Neural cell (in vitro differentiated cells): ENCODE results near the gene ZFP1. TPM values are rescaled to one million over a fixed set of nuclear protein-coding genes. Genes with fewer than 3 reads are reported as not detected.

Experiments
- H2AFZ ChIP-seq: fragments of 200-600, 300-800 bp; sonication (generic), shearing (Covaris generic); 2 replicates; pipeline ENCODE4 v1.6.0; 2014; ENCODE audit warnings: low read depth, mild to moderate bottlenecking, antibody characterized with exemption, low read length, moderate library complexity
- H3F3A ChIP-seq: fragments of 200-600 bp; shearing (Covaris generic); 2 replicates; pipeline ENCODE4 v1.6.1; 2016; ENCODE audit warnings: mild to moderate bottlenecking, moderate library complexity, mixed read lengths, antibody characterized with exemption, low read length; ENCODE audit not compliant: insufficient read depth, poor library complexity, severe bottlenecking
- H3K27ac ChIP-seq: fragments of 200-600, 300-800 bp; sonication (generic), shearing (Covaris generic); 2 replicates; pipeline ENCODE4 v1.5.1; 2014; ENCODE audit warnings: mild to moderate bottlenecking, low read length, moderate library complexity
- H3K27me3 ChIP-seq: fragments of 300-800, 200-600 bp; sonication (generic), shearing (Covaris generic); 2 replicates; pipeline ENCODE4 v1.6.0; 2014; ENCODE audit warnings: mild to moderate bottlenecking, low read depth, low read length, moderate library complexity; ENCODE audit not compliant: insufficient read depth
- H3K36me3 ChIP-seq: fragments of 300-800, 200-600 bp; sonication (generic), shearing (Covaris generic); 2 replicates; pipeline ENCODE4 v1.5.1; 2014; ENCODE audit warnings: mild to moderate bottlenecking, antibody characterized with exemption, low read length, moderate library complexity; ENCODE audit not compliant: insufficient read depth
- H3K4me2 ChIP-seq: fragments of 300-800, 200-600 bp; sonication (generic), shearing (Covaris generic); 2 replicates; pipeline ENCODE4 v1.6.0; 2014; ENCODE audit warnings: mild to moderate bottlenecking, low read length
- H3K4me3 ChIP-seq: fragments of 300-800, 200-600 bp; sonication (generic), shearing (Covaris generic); 2 replicates; pipeline ENCODE4 v1.5.1; 2014; ENCODE audit warnings: mild to moderate bottlenecking, low read length, moderate library complexity
- H3K79me2 ChIP-seq: fragments of 200-600 bp; shearing (Covaris generic); replicated peaks from 2 replicates; pipeline ENCODE4 v1.6.0; 2014; ENCODE audit warnings: mild to moderate bottlenecking, low read length, moderate library complexity; ENCODE audit not compliant: insufficient read depth
- H3K9ac ChIP-seq: fragments of 300-800, 200-600 bp; sonication (generic), shearing (Covaris generic); 2 replicates; pipeline ENCODE4 v1.6.1; 2016; ENCODE audit warnings: mild to moderate bottlenecking, low read length, mixed read lengths
- H3K9me2 ChIP-seq: fragments of 200-600 bp; shearing (Covaris generic); 2 replicates; pipeline ENCODE4 v1.6.1; 2016; ENCODE audit warnings: mild to moderate bottlenecking, low read length, mixed read lengths; ENCODE audit not compliant: insufficient read depth
- H3K9me3 ChIP-seq: fragments of 200-600, 300-800 bp; sonication (generic), shearing (Covaris generic); 2 replicates; pipeline ENCODE4 v1.6.1; 2016; ENCODE audit warnings: mild to moderate bottlenecking, mixed run types, low read length, moderate library complexity, mixed read lengths
- H4K20me1 ChIP-seq: fragments of 200-600 bp; shearing (Covaris generic); 2 replicates; pipeline ENCODE4 v1.6.1; 2016; ENCODE audit warnings: mild to moderate bottlenecking, mixed run types; ENCODE audit not compliant: insufficient read depth
- EP300 ChIP-seq: fragments of 450-650 bp; conservative IDR thresholded peaks from 2 replicates; pipeline ENCODE4 v1.6.1; 2014; ENCODE audit warnings: antibody characterized with exemption, mild to moderate bottlenecking, moderate library complexity; ENCODE audit not compliant: poor library complexity, severe bottlenecking
- EZH2 ChIP-seq: fragments of 200-600, 300-800 bp; shearing (Covaris generic), sonication (generic); IDR thresholded peaks from 2 replicates; pipeline ENCODE4 v1.6.1; 2014; ENCODE audit warnings: antibody characterized with exemption, low read length, borderline replicate concordance, mild to moderate bottlenecking; ENCODE audit not compliant: insufficient read depth, poor library complexity, severe bottlenecking
- MXI1 ChIP-seq: fragments of 450-650 bp; conservative IDR thresholded peaks from 2 replicates; pipeline ENCODE4 v1.6.1; 2014; ENCODE audit warnings: antibody characterized with exemption, mild to moderate bottlenecking; ENCODE audit not compliant: poor library complexity, severe bottlenecking
- POLR2AphosphoS5 ChIP-seq: IDR thresholded peaks from 2 replicates; pipeline ENCODE4 v1.6.1; 2012
- RAD21 ChIP-seq: fragments of 450-650 bp; conservative IDR thresholded peaks from 2 replicates; pipeline ENCODE4 v1.6.1; 2014; ENCODE audit warnings: antibody characterized with exemption, mild to moderate bottlenecking, moderate library complexity
- SMC3 ChIP-seq: fragments of 450-650 bp; conservative IDR thresholded peaks from 2 replicates; pipeline ENCODE4 v1.6.1; 2014; ENCODE audit warnings: antibody characterized with exemption, mild to moderate bottlenecking, moderate library complexity; ENCODE audit not compliant: poor library complexity
- TAF1 ChIP-seq: IDR thresholded peaks from 2 replicates; pipeline ENCODE4 v1.6.1; 2012; ENCODE audit warnings: low read depth
- polyA plus RNA-seq: library from polyadenylated mRNA; depleted of rRNA; stranded (reverse); fragments of >200 nt; gene quantifications from 2 replicates; pipeline ENCODE4 v1.2.3, GENCODE V29; 2014
- TF ChIP-seq, protein P1 (sequence below): fragments of 450-650 bp; IDR thresholded peaks from 2 replicates; pipeline ENCODE4 v1.5.1; 2014; ENCODE audit warnings: antibody characterized with exemption, mild to moderate bottlenecking, moderate library complexity; ENCODE audit not compliant: poor library complexity, severe bottlenecking
- TF ChIP-seq, protein P2 (sequence below): IDR thresholded peaks from 2 replicates; pipeline ENCODE4 v1.6.1; 2012; ENCODE audit warnings: borderline replicate concordance

Gene ZFP1
- polyA plus RNA-seq, 1 donor from 2014 or later, result 47.1 TPM

DNA sequence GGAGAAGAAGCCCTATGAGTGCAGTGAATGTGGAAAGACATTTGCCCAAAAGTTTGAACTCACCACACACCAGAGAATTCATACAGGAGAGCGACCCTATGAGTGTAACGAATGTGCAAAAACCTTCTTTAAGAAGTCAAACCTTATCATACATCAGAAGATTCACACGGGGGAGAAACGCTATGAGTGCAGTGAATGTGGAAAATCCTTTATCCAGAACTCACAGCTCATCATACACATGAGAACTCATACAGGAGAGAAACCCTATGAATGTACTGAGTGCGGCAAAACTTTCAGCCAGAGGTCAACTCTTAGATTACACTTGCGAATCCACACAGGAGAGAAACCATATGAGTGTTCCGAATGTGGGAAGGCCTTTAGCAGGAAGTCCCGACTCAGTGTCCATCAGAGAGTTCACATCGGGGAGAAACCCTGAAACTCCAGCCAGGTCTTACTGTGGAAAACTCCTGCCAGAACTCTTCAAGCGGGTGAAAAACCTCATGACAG lies 21.6 kb downstream of the ZFP1 start:
- peaks cover 35% of the 10 kb centered on the region for H3K9me3 ChIP-seq
- H3K36me3 ChIP-seq, result peaks cover 61% of the 10 kb centered on the region
- TF ChIP-seq MXI1, result no peak
- TF ChIP-seq EP300, result no peak
- TF ChIP-seq, protein P1, sequence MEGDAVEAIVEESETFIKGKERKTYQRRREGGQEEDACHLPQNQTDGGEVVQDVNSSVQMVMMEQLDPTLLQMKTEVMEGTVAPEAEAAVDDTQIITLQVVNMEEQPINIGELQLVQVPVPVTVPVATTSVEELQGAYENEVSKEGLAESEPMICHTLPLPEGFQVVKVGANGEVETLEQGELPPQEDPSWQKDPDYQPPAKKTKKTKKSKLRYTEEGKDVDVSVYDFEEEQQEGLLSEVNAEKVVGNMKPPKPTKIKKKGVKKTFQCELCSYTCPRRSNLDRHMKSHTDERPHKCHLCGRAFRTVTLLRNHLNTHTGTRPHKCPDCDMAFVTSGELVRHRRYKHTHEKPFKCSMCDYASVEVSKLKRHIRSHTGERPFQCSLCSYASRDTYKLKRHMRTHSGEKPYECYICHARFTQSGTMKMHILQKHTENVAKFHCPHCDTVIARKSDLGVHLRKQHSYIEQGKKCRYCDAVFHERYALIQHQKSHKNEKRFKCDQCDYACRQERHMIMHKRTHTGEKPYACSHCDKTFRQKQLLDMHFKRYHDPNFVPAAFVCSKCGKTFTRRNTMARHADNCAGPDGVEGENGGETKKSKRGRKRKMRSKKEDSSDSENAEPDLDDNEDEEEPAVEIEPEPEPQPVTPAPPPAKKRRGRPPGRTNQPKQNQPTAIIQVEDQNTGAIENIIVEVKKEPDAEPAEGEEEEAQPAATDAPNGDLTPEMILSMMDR, result no peak
- TF ChIP-seq RAD21, result no peak
- no peak for TF ChIP-seq EZH2
- TF ChIP-seq SMC3, result no peak
- no peak for TF ChIP-seq TAF1
- TF ChIP-seq, protein P2, sequence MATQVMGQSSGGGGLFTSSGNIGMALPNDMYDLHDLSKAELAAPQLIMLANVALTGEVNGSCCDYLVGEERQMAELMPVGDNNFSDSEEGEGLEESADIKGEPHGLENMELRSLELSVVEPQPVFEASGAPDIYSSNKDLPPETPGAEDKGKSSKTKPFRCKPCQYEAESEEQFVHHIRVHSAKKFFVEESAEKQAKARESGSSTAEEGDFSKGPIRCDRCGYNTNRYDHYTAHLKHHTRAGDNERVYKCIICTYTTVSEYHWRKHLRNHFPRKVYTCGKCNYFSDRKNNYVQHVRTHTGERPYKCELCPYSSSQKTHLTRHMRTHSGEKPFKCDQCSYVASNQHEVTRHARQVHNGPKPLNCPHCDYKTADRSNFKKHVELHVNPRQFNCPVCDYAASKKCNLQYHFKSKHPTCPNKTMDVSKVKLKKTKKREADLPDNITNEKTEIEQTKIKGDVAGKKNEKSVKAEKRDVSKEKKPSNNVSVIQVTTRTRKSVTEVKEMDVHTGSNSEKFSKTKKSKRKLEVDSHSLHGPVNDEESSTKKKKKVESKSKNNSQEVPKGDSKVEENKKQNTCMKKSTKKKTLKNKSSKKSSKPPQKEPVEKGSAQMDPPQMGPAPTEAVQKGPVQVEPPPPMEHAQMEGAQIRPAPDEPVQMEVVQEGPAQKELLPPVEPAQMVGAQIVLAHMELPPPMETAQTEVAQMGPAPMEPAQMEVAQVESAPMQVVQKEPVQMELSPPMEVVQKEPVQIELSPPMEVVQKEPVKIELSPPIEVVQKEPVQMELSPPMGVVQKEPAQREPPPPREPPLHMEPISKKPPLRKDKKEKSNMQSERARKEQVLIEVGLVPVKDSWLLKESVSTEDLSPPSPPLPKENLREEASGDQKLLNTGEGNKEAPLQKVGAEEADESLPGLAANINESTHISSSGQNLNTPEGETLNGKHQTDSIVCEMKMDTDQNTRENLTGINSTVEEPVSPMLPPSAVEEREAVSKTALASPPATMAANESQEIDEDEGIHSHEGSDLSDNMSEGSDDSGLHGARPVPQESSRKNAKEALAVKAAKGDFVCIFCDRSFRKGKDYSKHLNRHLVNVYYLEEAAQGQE, result no peak
- no peak for TF ChIP-seq POLR2AphosphoS5

DNA sequence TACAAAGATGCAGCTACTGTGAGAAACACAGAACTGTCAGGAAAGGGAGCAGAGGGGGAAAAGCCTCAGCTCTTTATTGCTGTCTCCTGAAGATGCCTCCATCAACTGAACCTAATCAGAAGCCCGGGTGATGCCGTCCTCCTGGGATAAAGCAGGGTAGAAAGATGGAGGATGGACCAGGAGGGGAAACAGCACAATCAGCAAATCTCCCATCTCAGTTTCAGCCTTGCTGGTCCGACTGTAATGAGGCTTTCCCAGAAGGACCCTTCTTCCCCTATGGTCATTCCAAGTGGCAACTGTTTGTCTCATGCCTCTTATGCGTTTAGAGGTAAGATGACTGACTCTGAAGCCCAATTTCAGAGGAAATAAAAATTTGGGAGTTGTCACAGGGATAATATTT lies 24.3 kb downstream of the ZFP1 start:
- Histone ChIP-seq H3K4me3 (no peak overlapping the region), H3F3A (no peaks in the 10 kb centered on the region), H3K4me2 (no peak overlapping the region), H3K9me3 (peaks cover 43% of the 10 kb centered on the region), H3K9ac (no peak overlapping the region), H4K20me1 (no peaks in the 10 kb centered on the region), H2AFZ (no peak overlapping the region), H3K79me2 (no peaks in the 10 kb centered on the region), H3K27me3 (no peaks in the 10 kb centered on the region), H3K36me3 (peaks cover 49% of the 10 kb centered on the region), H3K9me2 (no peaks in the 10 kb centered on the region), H3K27ac (no peak overlapping the region)
- no peak for TF ChIP-seq EP300
- TF ChIP-seq, protein P2, result no peak
- no peak for TF ChIP-seq POLR2AphosphoS5

More for the DNA sequence above, 21.6 kb downstream of the ZFP1 start:
- Histone ChIP-seq H4K20me1 (no peaks in the 10 kb centered on the region), H2AFZ (no peak overlapping the region), H3K79me2 (no peaks in the 10 kb centered on the region), H3K4me2 (no peak overlapping the region), H3K27me3 (no peaks in the 10 kb centered on the region), H3F3A (no peaks in the 10 kb centered on the region), H3K27ac (no peak overlapping the region), H3K9ac (no peak overlapping the region), H3K4me3 (no peak overlapping the region), H3K9me2 (no peaks in the 10 kb centered on the region)
